ENCODE measurements around the gene ZNF782.

DNA sequence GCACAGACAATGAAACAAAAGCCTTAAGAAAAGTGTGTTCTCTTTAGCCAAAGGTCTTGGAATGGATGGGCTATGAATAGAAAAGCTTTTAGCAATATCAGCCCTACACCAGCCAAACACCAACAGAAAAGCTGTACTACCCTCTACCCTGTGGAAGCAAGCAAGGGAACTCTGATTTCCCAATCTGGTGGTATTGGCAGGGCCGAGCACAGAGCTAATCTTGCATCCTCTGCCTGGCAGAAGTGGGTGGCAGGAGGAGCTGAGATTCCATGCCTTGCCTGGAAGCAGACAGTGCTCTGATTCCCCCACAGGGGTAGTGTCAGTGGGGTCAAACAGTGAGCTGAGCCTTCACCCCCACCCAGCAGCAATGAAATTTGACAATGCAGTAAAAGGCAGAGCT lies 29.6 kb upstream of the ZNF782 start:
- TF ChIP-seq PPARA (CRISPR knock-in tag; IDR thresholded peaks at IDR 0.05; ENCODE audit: borderline replicate concordance) (no peak), ZFP3 (CRISPR knock-in tag; IDR thresholded peaks at IDR 0.05) (no peak)
